Prostate gland (tissue), 2 donors: ENCODE results near the gene RHOT2.

Source experiments
- CTCF ChIP-seq, 4 experiments: fragments of 200-600 bp in 2 of 4; fragments of 450-650 bp in 2 of 4; sonication (generic) in 2 of 4; IDR thresholded peaks; 1 replicate in 3 of 4; 2 replicates in 1 of 4; pipeline ENCODE4 v1.5.1; 2016 to 2019; ENCODE audit warnings: antibody characterized with exemption in 4 of 4, mild to moderate bottlenecking in 2 of 4, moderate library complexity in 2 of 4
- POLR2A ChIP-seq: fragments of 450-650 bp; IDR thresholded peaks from one replicate; pipeline ENCODE4 v1.6.1; 2016; ENCODE audit warnings: antibody characterized with exemption, mild to moderate bottlenecking

GRCh38 chr16:708959-709358, 41.0 kb downstream of the RHOT2 start:
- TF ChIP-seq POLR2A = no peak
- no peak for TF ChIP-seq CTCF (IDR thresholded peaks at IDR 0.05)
